H9 (cell line): ENCODE results near the gene RBM5. TPM values are rescaled to one million over a fixed set of nuclear protein-coding genes. Genes with fewer than 3 reads are reported as not detected.

Source experiments
- DNase-seq: peaks from one replicate; pipeline ENCODE4 v3.0.0-alpha.2; 2017
- H2AFZ ChIP-seq: one replicate; pipeline ENCODE4 v1.6.1; 2013; ENCODE audit warnings: mild to moderate bottlenecking, low read length, control low read depth, moderate library complexity
- H2AK5ac ChIP-seq: 2 replicates; pipeline ENCODE4 v1.6.1; 2013; ENCODE audit warnings: low read length, control low read depth, mixed read lengths; ENCODE audit not compliant: insufficient read length
- H2BK120ac ChIP-seq: one replicate; pipeline ENCODE4 v1.6.1; 2013; ENCODE audit warnings: low read depth, mild to moderate bottlenecking, low read length, control low read depth, inconsistent platforms; ENCODE audit not compliant: poor library complexity, severe bottlenecking
- H2BK12ac ChIP-seq: 2 replicates; pipeline ENCODE4 v1.6.1; 2013; ENCODE audit warnings: low read length, control low read depth, mixed read lengths, low read depth; ENCODE audit not compliant: insufficient read length
- H2BK15ac ChIP-seq: 2 replicates; pipeline ENCODE4 v1.6.1; 2013; ENCODE audit warnings: low read depth, low read length, control low read depth
- H2BK20ac ChIP-seq: one replicate; pipeline ENCODE4 v1.6.1; 2013; ENCODE audit warnings: low read depth, mild to moderate bottlenecking, low read length, control low read depth, inconsistent platforms; ENCODE audit not compliant: poor library complexity, severe bottlenecking
- H2BK5ac ChIP-seq: 2 replicates; pipeline ENCODE4 v1.6.1; 2013; ENCODE audit warnings: low read length, control low read depth, mixed read lengths; ENCODE audit not compliant: insufficient read length
- H3K14ac ChIP-seq: 2 replicates; pipeline ENCODE4 v1.6.1; 2013; ENCODE audit warnings: low read length, control low read depth; ENCODE audit not compliant: insufficient read depth
- H3K18ac ChIP-seq: 2 replicates; pipeline ENCODE4 v1.6.1; 2013; ENCODE audit warnings: low read depth, mild to moderate bottlenecking, mixed read lengths, low read length, control low read depth; ENCODE audit not compliant: insufficient read length
- H3K23ac ChIP-seq: 2 replicates; pipeline ENCODE4 v1.6.1; 2013; ENCODE audit warnings: low read length, control low read depth, mixed read lengths, low read depth; ENCODE audit not compliant: insufficient read length
- H3K23me2 ChIP-seq: 2 replicates; pipeline ENCODE4 v1.6.1; 2013; ENCODE audit warnings: low read depth, mild to moderate bottlenecking, mixed read lengths, low read length, control low read depth; ENCODE audit not compliant: insufficient read length, poor library complexity, severe bottlenecking
- H3K27ac ChIP-seq: 2 replicates; pipeline ENCODE4 v1.5.1; 2013; ENCODE audit warnings: low read length, control low read depth, mixed read lengths, low read depth; ENCODE audit not compliant: insufficient read length
- H3K27me3 ChIP-seq: 2 replicates; pipeline ENCODE4 v1.6.1; 2013; ENCODE audit warnings: low read length, control low read depth, inconsistent platforms; ENCODE audit not compliant: insufficient read depth
- H3K4ac ChIP-seq: 2 replicates; pipeline ENCODE4 v1.6.1; 2013; ENCODE audit warnings: low read depth, mild to moderate bottlenecking, control low read depth, inconsistent platforms, low read length, moderate library complexity
- H3K4me1 ChIP-seq: 2 replicates; pipeline ENCODE4 v1.6.1; 2013; ENCODE audit warnings: low read length, control low read depth, inconsistent platforms; ENCODE audit not compliant: insufficient read depth
- H3K4me2 ChIP-seq: 2 replicates; pipeline ENCODE4 v1.6.1; 2013; ENCODE audit warnings: low read length, control low read depth, mixed read lengths; ENCODE audit not compliant: insufficient read length, insufficient read depth
- H3K56ac ChIP-seq: 2 replicates; pipeline ENCODE4 v1.6.1; 2013; ENCODE audit warnings: low read depth, mild to moderate bottlenecking, mixed read lengths, low read length, control low read depth; ENCODE audit not compliant: insufficient read length
- H3K79me1 ChIP-seq: 2 replicates; pipeline ENCODE4 v1.6.1; 2013; ENCODE audit warnings: low read depth, mild to moderate bottlenecking, moderate library complexity, low read length, control low read depth, inconsistent platforms; ENCODE audit not compliant: insufficient read depth, poor library complexity, severe bottlenecking
- H3K79me2 ChIP-seq: 2 replicates; pipeline ENCODE4 v1.6.1; 2013; ENCODE audit warnings: low read length, control low read depth, inconsistent platforms; ENCODE audit not compliant: insufficient read depth
- H3K9ac ChIP-seq: 2 replicates; pipeline ENCODE4 v1.6.1; 2013; ENCODE audit warnings: low read length, control low read depth, mixed read lengths; ENCODE audit not compliant: insufficient read length; ENCODE audit errors: extremely low read depth
- H3K9me3 ChIP-seq: one replicate; pipeline ENCODE4 v1.6.1; 2013; ENCODE audit warnings: low read depth, low read length, inconsistent platforms; ENCODE audit not compliant: control insufficient read depth
- H3T11ph ChIP-seq: one replicate; pipeline ENCODE4 v1.6.1; 2013; ENCODE audit warnings: mild to moderate bottlenecking, low read length, control low read depth, inconsistent platforms
- H4K20me1 ChIP-seq: one replicate; pipeline ENCODE4 v1.6.1; 2013; ENCODE audit not compliant: control insufficient read depth, insufficient read length, insufficient read depth
- H4K5ac ChIP-seq: 2 replicates; pipeline ENCODE4 v1.6.1; 2013; ENCODE audit warnings: low read depth, mild to moderate bottlenecking, mixed read lengths, low read length, control low read depth; ENCODE audit not compliant: insufficient read length
- H4K8ac ChIP-seq: replicated peaks from 2 replicates; pipeline ENCODE4 v1.6.1; 2013; ENCODE audit warnings: low read length, control low read depth, mixed read lengths, low read depth; ENCODE audit not compliant: insufficient read length
- H4K91ac ChIP-seq: 2 replicates; pipeline ENCODE4 v1.6.1; 2013; ENCODE audit warnings: low read depth, mild to moderate bottlenecking, moderate library complexity, mixed read lengths, low read length, control low read depth; ENCODE audit not compliant: insufficient read length
- H3K27ac Mint-ChIP-seq, 3 experiments: 2 replicates in 2 of 3; 3 replicates in 1 of 3; pipeline ENCODE4 v1.8.0; 2020 to 2021; ENCODE audit warnings: mixed read lengths in 3 of 3, mild to moderate bottlenecking in 1 of 3, moderate library complexity in 1 of 3
- H3K27me3 Mint-ChIP-seq: 2 replicates; pipeline ENCODE4 v1.8.0; 2021; ENCODE audit warnings: low read depth, mild to moderate bottlenecking, moderate library complexity, mixed read lengths
- H3K36me3 Mint-ChIP-seq, 3 experiments: 2 replicates in 2 of 3; 3 replicates in 1 of 3; pipeline ENCODE4 v1.8.0; 2020 to 2021; ENCODE audit warnings: low read depth in 3 of 3, mixed read lengths in 3 of 3; ENCODE audit not compliant: insufficient read depth in 1 of 3
- H3K4me1 Mint-ChIP-seq, 2 experiments: 2 replicates each; pipeline ENCODE4 v1.8.0; 2020; ENCODE audit warnings: mixed read lengths in 2 of 2
- H3K4me3 Mint-ChIP-seq, 2 experiments: 2 replicates in 1 of 2; 3 replicates in 1 of 2; pipeline ENCODE4 v1.8.0; 2020 to 2021; ENCODE audit warnings: mild to moderate bottlenecking in 2 of 2, mixed read lengths in 2 of 2, moderate library complexity in 1 of 2
- H3K9me3 Mint-ChIP-seq, 2 experiments: 2 replicates in 1 of 2; 3 replicates in 1 of 2; pipeline ENCODE4 v1.8.0; 2020; ENCODE audit warnings: mild to moderate bottlenecking in 2 of 2, mixed read lengths in 2 of 2, moderate library complexity in 1 of 2
- CTCF ChIP-seq: fragments of 200-600 bp; sonication (generic); conservative IDR thresholded peaks from 3 replicates; pipeline ENCODE4 v1.8.0; 2021; ENCODE audit warnings: antibody characterized with exemption, mild to moderate bottlenecking
- WGBS: extraction: QIAGEN DNeasy Blood & Tissue Kit; methylation state at CpG from one replicate; pipeline ENCODE4 v1.1.7; 2013; ENCODE audit warnings: missing lambda C conversion rate, low lambda C conversion rate, mixed read lengths; ENCODE audit not compliant: insufficient read length; ENCODE audit errors: extremely low coverage; 5-methylcytosine and 5-hydroxymethylcytosine counted together
- total RNA-seq: library from RNA; stranded (reverse); gene quantifications from 2 replicates; pipeline ENCODE4 v1.2.1, GENCODE V29; 2021

RBM5 gene
- total RNA-seq, 1 experiment from 2014 or later: 123 TPM

GRCh38 chr3:50133283-50133615 lies 44.5 kb downstream of the RBM5 start:
- TF ChIP-seq CTCF: no peak
- H3K56ac ChIP-seq: no peak overlapping the region
- H3T11ph ChIP-seq: no peak overlapping the region
- H3K27ac ChIP-seq: no peak overlapping the region
- H2BK5ac ChIP-seq: no peak overlapping the region
- H2BK120ac ChIP-seq: no peak overlapping the region
- H3K9me3 Mint-ChIP-seq: no peaks in the 10 kb centered on the region
- H3K23ac ChIP-seq: no peak overlapping the region
- H3K4me2 ChIP-seq: no peak overlapping the region
- no peaks in the 10 kb centered on the region for H4K20me1 ChIP-seq
- no peak overlapping the region for H2AK5ac ChIP-seq
- H3K18ac ChIP-seq: peak overlapping the region; percentile 56
- H3K9me3 ChIP-seq: no peaks in the 10 kb centered on the region
- no peak overlapping the region for H2BK15ac ChIP-seq
- H3K79me1 ChIP-seq: no peaks in the 10 kb centered on the region
- no peaks in the 10 kb centered on the region; a peak in 1 of 7 replicates for H3K36me3 Mint-ChIP-seq
- WGBS: no CpG with 5 or more reads among the region's 4 CpGs
- no peak overlapping the region for H3K9ac ChIP-seq
- H2BK12ac ChIP-seq: no peak overlapping the region
- H2BK20ac ChIP-seq: no peak overlapping the region
- no peaks in the 10 kb centered on the region for H3K79me2 ChIP-seq
- peaks cover 15 to 30% of the 10 kb centered on the region in 2 experiments for H3K4me1 Mint-ChIP-seq
- no peaks in the 10 kb centered on the region; the same call in none of the 2 replicates for H3K27me3 Mint-ChIP-seq
- no peak overlapping the region for H2AFZ ChIP-seq
- no peak overlapping the region for H4K91ac ChIP-seq
- peaks cover 2% of the 10 kb centered on the region; the same call in 1 of the 2 replicates for H3K4me1 ChIP-seq
- no peak overlapping the region for H3K4me3 Mint-ChIP-seq
- no peak overlapping the region for H3K4ac ChIP-seq
- H3K27ac Mint-ChIP-seq: peak overlapping the region in 1 of 3 experiments; percentile 92; a peak in 1 of 7 replicates
- DNase-seq: no peak
- H3K27me3 ChIP-seq: no peaks in the 10 kb centered on the region
- H3K23me2 ChIP-seq: no peaks in the 10 kb centered on the region
- H4K8ac ChIP-seq: no peak overlapping the region
- peak overlapping the region; percentile 59 for H3K14ac ChIP-seq
- H4K5ac ChIP-seq: no peak overlapping the region
